Smooth muscle cell (in vitro differentiated cells): ENCODE measurements around the gene GLT6D1. TPM values are rescaled to one million over a fixed set of nuclear protein-coding genes. Genes with fewer than 3 reads are reported as not detected.

Experiments
- DNase-seq: peaks from one replicate; lab custom pipeline; 2025; ENCODE audit not compliant: unreplicated experiment; lab: John Stamatoyannopoulos, UW
- H2AFZ ChIP-seq: fragments of 200-600 bp; sonication (generic); 2 replicates; pipeline ENCODE4 v1.6.0; 2016; ENCODE audit warnings: antibody characterized with exemption, low read depth, mild to moderate bottlenecking
- H3F3A ChIP-seq: fragments of 200-600 bp; sonication (generic); 2 replicates; pipeline ENCODE4 v1.6.0; 2017; ENCODE audit warnings: antibody characterized with exemption, low read depth
- H3K27ac ChIP-seq: fragments of 200-600 bp; sonication (generic); 2 replicates; pipeline ENCODE4 v1.5.1; 2016; ENCODE audit warnings: low read depth, mild to moderate bottlenecking
- H3K27me3 ChIP-seq: fragments of 200-600 bp; sonication (generic); 2 replicates; pipeline ENCODE4 v1.6.1; 2016; ENCODE audit warnings: low read depth, mild to moderate bottlenecking
- H3K36me3 ChIP-seq: fragments of 200-600 bp; sonication (generic); 2 replicates; pipeline ENCODE4 v1.5.1; 2016; ENCODE audit warnings: low read depth
- H3K4me1 ChIP-seq: fragments of 200-600 bp; sonication (generic); 2 replicates; pipeline ENCODE4 v1.5.1; 2016; ENCODE audit warnings: low read depth
- H3K4me2 ChIP-seq: fragments of 200-600 bp; sonication (generic); 2 replicates; pipeline ENCODE4 v1.6.0; 2016; ENCODE audit warnings: mild to moderate bottlenecking
- H3K4me3 ChIP-seq: fragments of 200-600 bp; sonication (generic); 2 replicates; pipeline ENCODE4 v1.5.1; 2016; ENCODE audit warnings: mild to moderate bottlenecking
- H3K79me2 ChIP-seq: fragments of 200-600 bp; sonication (generic); 2 replicates; pipeline ENCODE4 v1.6.0; 2016; ENCODE audit warnings: low read depth, mild to moderate bottlenecking
- H3K9ac ChIP-seq: fragments of 200-600 bp; sonication (generic); 2 replicates; pipeline ENCODE4 v1.6.0; 2016; ENCODE audit warnings: low read depth
- H3K9me3 ChIP-seq: fragments of 200-600 bp; sonication (generic); replicated peaks from 2 replicates; pipeline ENCODE4 v1.5.1; 2016; ENCODE audit warnings: low read depth
- H4K20me1 ChIP-seq: fragments of 200-600 bp; sonication (generic); 2 replicates; pipeline ENCODE4 v1.6.0; 2016; ENCODE audit warnings: low read depth
- CTCF ChIP-seq: fragments of 200-600 bp; sonication (generic); IDR thresholded peaks from 2 replicates; pipeline ENCODE4 v1.5.1; 2017; ENCODE audit warnings: borderline replicate concordance, mild to moderate bottlenecking, antibody characterized with exemption; ENCODE audit not compliant: insufficient read depth, poor library complexity, severe bottlenecking
- WGBS: methylation state at CpG from one replicate; pipeline ENCODE4 v1.1.7; 2016; ENCODE audit warnings: low lambda C conversion rate; 5-methylcytosine and 5-hydroxymethylcytosine counted together
- polyA plus RNA-seq: library from polyadenylated mRNA; unstranded; fragments of >200 nt; fragmentation: Nextera tagmentation; extraction: Ambion mirVana; gene quantifications from 2 replicates; pipeline ENCODE4 v1.2.1, GENCODE V29; 2016
- total RNA-seq: library from RNA; depleted of rRNA; stranded (reverse); fragments of >200 nt; gene quantifications from 2 replicates; pipeline ENCODE4 v1.2.3, GENCODE V29; 2014

Gene GLT6D1
- total and polyA plus RNA-seq, 2 experiments from 2014 or later, result not detected

- no peak overlapping the region for H3K4me3 ChIP-seq
- WGBS, result 83% methylated on average over 31 of the region's 31 CpGs
- peaks cover 4% of the 10 kb centered on the region for H3K27me3 ChIP-seq
- no peaks in the 10 kb centered on the region for H3K79me2 ChIP-seq
- no peak for DNase-seq
- no peak overlapping the region for H2AFZ ChIP-seq
- no peak overlapping the region for H3K9ac ChIP-seq
- no peaks in the 10 kb centered on the region for H3K4me1 ChIP-seq
- no peaks in the 10 kb centered on the region for H3F3A ChIP-seq
- no peaks in the 10 kb centered on the region for H4K20me1 ChIP-seq
- no peak for TF ChIP-seq CTCF
- no peak overlapping the region for H3K4me2 ChIP-seq
- no peaks in the 10 kb centered on the region for H3K36me3 ChIP-seq
- no peak overlapping the region for H3K27ac ChIP-seq
- H3K9me3 ChIP-seq, result no peaks in the 10 kb centered on the region
Observed at GRCh38 chr9:135604437-135605237, 34.7 kb downstream of the GLT6D1 start.

- Histone ChIP-seq H4K20me1 (no peaks in the 10 kb centered on the region), H3K4me3 (no peak overlapping the region), H3F3A (no peaks in the 10 kb centered on the region), H3K4me2 (no peak overlapping the region), H3K9ac (no peak overlapping the region), H3K36me3 (no peaks in the 10 kb centered on the region), H2AFZ (no peak overlapping the region), H3K79me2 (no peaks in the 10 kb centered on the region), H3K27me3 (peaks cover 7% of the 10 kb centered on the region), H3K27ac (no peak overlapping the region), H3K9me3 (no peaks in the 10 kb centered on the region), H3K4me1 (no peaks in the 10 kb centered on the region)
- peak; percentile 19 for DNase-seq
- TF ChIP-seq CTCF, result peak; percentile 84
- WGBS, result 53% methylated on average over 24 of the region's 24 CpGs
Observed at GRCh38 chr9:135602789-135603481, 36.4 kb downstream of the GLT6D1 start.

GRCh38 chr9:135601988-135602387 lies 37.4 kb downstream of the GLT6D1 start:
- Histone ChIP-seq H3K4me2 (no peak overlapping the region), H3K36me3 (no peaks in the 10 kb centered on the region), H3K9ac (no peak overlapping the region), H3K4me1 (no peaks in the 10 kb centered on the region), H3K79me2 (no peaks in the 10 kb centered on the region), H3K27ac (no peak overlapping the region), H4K20me1 (no peaks in the 10 kb centered on the region), H2AFZ (no peak overlapping the region), H3K9me3 (no peaks in the 10 kb centered on the region), H3K4me3 (no peak overlapping the region), H3K27me3 (peaks cover 7% of the 10 kb centered on the region), H3F3A (no peaks in the 10 kb centered on the region)
- WGBS, result 91% methylated on average over 8 of the region's 8 CpGs
- no peak for DNase-seq
- no peak for TF ChIP-seq CTCF
